Mammary epithelial cell (primary cell): ENCODE results near the gene SQSTM1.

Experiments
- EZH2 ChIP-seq: IDR thresholded peaks from 2 replicates; pipeline ENCODE4 v1.6.1; 2012; ENCODE audit warnings: low read length, inconsistent platforms, borderline replicate concordance
- TF ChIP-seq, protein P1 (sequence below), 2 donors: IDR thresholded peaks in 1 of 2; conservative IDR thresholded peaks in 1 of 2; 2 replicates each; pipeline ENCODE4 v1.5.1; 2011 to 2012; ENCODE audit warnings: inconsistent platforms in 2 of 2, low read length in 2 of 2, mild to moderate bottlenecking in 2 of 2, control low read depth in 1 of 2, low read depth in 1 of 2; ENCODE audit not compliant: insufficient read depth in 1 of 2; ENCODE audit errors: extremely low read depth in 1 of 2

DNA sequence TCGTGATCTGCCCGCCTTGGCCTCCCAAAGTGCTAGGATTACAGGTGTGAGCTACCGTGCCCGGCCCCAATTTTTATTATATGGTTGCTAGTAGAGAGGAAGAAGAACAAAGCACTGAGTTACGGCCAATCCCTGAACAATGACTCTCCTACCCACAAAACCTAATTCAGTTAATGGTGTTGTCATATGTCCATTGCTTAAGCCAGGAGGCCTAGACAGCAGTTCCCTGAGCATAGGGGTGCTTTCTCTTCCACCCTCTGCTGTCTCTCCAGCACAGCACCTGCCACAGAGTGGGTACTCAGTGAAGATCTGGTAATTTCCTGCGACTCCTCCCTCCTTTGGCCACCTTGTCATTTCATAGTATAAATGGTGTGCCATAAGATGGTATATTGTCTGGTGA is 48.4 kb upstream of the SQSTM1 start:
- no peak for TF ChIP-seq EZH2
- TF ChIP-seq, protein P1, sequence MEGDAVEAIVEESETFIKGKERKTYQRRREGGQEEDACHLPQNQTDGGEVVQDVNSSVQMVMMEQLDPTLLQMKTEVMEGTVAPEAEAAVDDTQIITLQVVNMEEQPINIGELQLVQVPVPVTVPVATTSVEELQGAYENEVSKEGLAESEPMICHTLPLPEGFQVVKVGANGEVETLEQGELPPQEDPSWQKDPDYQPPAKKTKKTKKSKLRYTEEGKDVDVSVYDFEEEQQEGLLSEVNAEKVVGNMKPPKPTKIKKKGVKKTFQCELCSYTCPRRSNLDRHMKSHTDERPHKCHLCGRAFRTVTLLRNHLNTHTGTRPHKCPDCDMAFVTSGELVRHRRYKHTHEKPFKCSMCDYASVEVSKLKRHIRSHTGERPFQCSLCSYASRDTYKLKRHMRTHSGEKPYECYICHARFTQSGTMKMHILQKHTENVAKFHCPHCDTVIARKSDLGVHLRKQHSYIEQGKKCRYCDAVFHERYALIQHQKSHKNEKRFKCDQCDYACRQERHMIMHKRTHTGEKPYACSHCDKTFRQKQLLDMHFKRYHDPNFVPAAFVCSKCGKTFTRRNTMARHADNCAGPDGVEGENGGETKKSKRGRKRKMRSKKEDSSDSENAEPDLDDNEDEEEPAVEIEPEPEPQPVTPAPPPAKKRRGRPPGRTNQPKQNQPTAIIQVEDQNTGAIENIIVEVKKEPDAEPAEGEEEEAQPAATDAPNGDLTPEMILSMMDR (conservative IDR thresholded peaks at IDR 0.05 in 1 of 2, IDR thresholded peaks at IDR 0.05 in 1 of 2; ENCODE audit: extremely low read depth in 1 of 2, insufficient read depth in 1 of 2, low read depth in 1 of 2, low read length in 2 of 2), result no peak
